K562 (cell line): ENCODE data around the gene OSCP1. TPM values are rescaled to one million over a fixed set of nuclear protein-coding genes. Genes with fewer than 3 reads are reported as not detected.

ENCODE experiments used
- CCNT2 ChIP-seq: IDR thresholded peaks from 2 replicates; pipeline ENCODE4 v1.6.1; 2011; ENCODE audit warnings: borderline replicate concordance, low read depth, mild to moderate bottlenecking, moderate library complexity, mixed read lengths, low read length; ENCODE audit not compliant: insufficient read length; ENCODE audit errors: extremely low read depth
- GTF2E2 ChIP-seq: fragments of 200-800 bp; sonication (Bioruptor generic); IDR thresholded peaks from 2 replicates; pipeline ENCODE4 v1.6.1; 2016; ENCODE audit warnings: missing genetic modification characterization, missing compliant biosample characterization
- SOX6 ChIP-seq: fragments of 450-650 bp; IDR thresholded peaks from 2 replicates; pipeline ENCODE4 v1.6.1; 2014; ENCODE audit warnings: mild to moderate bottlenecking
- SRSF1 ChIP-seq: fragments of 200-400 bp; formaldehyde crosslinking; IDR thresholded peaks from 2 replicates; pipeline ENCODE4 v1.6.1; 2017; ENCODE audit warnings: mild to moderate bottlenecking, low read depth, low read length, moderate library complexity
- ZNF589 ChIP-seq: fragments of 200-800 bp; sonication (Bioruptor generic); IDR thresholded peaks from 2 replicates; pipeline ENCODE4 v1.6.1; 2016; ENCODE audit warnings: low read depth, missing genetic modification characterization, missing compliant biosample characterization
- polyA plus RNA-seq, 8 experiments: library from polyadenylated mRNA; depleted of rRNA in 4 of 8; stranded (reverse) in 5 of 8; unstranded in 3 of 8; fragments of >200 nt; fragmentation: Nextera tagmentation in 2 of 8; fragmentation: Illumina TruSeq in 1 of 8; extraction: Ambion mirVana in 2 of 8; extraction: Trizol in 1 of 8; gene quantifications; 2 replicates each; pipeline versions ENCODE4 v1.2.1 to v1.2.3, GENCODE V29; 2011 to 2014; ENCODE audit warnings: inconsistent platforms in 1 of 8, missing spikeins in 1 of 8
- total RNA-seq, 7 experiments: library from RNA; depleted of rRNA in 6 of 7; stranded (reverse); fragments of >200 nt in 6 of 7; fragmentation: Illumina TruSeq in 2 of 7; extraction: Trizol in 2 of 7; gene quantifications; 2 replicates each; pipeline versions ENCODE4 v1.2.1 to v1.2.3, GENCODE V29; 2011 to 2021; ENCODE audit warnings: low replicate concordance in 1 of 7
- TF ChIP-seq, protein P1 (sequence below): fragments of 450-650 bp; conservative IDR thresholded peaks from 2 replicates; pipeline ENCODE4 v1.6.1; 2016; ENCODE audit warnings: missing genetic modification characterization, low read depth, mild to moderate bottlenecking, missing compliant biosample characterization, moderate library complexity
- TF ChIP-seq, protein P2 (sequence below): fragments of 450-650 bp; IDR thresholded peaks from 2 replicates; pipeline ENCODE4 v1.6.1; 2016
- TF ChIP-seq, protein P3 (sequence below), 2 experiments: IDR thresholded peaks; 2 replicates each; pipeline ENCODE4 v1.6.1; 2012; ENCODE audit warnings: improper control_type of control experiment in 2 of 2, low read depth in 2 of 2, low read length in 2 of 2, borderline replicate concordance in 1 of 2
- TF ChIP-seq, protein P4 (sequence below): sonication (generic); formaldehyde crosslinking; IDR thresholded peaks from 2 replicates; pipeline ENCODE4 v1.8.1; 2023; ENCODE audit warnings: mild to moderate bottlenecking, missing genetic modification reagents
- TF ChIP-seq, protein P5 (sequence below), 2 experiments: fragments of 450-650 bp; formaldehyde crosslinking in 1 of 2; IDR thresholded peaks; 2 replicates each; pipeline versions ENCODE4 v1.4.0 to v1.6.1; 2014 to 2020; ENCODE audit warnings: mild to moderate bottlenecking in 2 of 2, borderline replicate concordance in 1 of 2, low read depth in 1 of 2

The OSCP1 gene
- total and polyA plus RNA-seq, 9 of the 15 experiments (the other 6 are each of a cell fraction or from before 2014, with no cell fraction given), result 0.15 to 0.40 (median 0.33) TPM; not detected in 5

DNA sequence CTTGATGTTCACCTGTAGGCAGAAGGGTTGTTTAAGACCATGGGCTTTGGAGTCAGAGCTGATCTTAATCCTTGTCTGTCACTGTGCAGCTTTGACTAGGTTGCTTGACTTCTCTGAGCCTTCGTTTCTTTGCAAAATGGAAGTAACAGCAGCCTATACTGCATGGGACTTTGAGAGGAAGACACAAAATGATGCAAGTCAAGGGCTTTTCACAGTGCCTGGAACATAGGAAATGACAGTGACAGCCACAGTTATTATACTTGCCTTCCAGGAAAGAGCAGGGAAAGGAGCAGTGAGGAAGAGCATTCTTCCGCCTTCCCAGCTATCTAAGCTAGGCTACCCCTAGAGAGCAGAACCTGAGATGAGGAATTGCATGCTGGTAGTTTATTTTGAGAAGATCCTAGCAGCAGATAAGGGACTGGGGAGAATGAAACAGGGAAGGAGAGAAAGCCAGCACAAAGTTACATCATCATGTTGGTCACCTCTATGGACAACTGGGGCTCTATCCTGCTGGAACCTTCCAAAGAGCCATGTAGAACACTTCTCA, 29.3 kb upstream of the OSCP1 start (continued):
- TF ChIP-seq, protein P1, sequence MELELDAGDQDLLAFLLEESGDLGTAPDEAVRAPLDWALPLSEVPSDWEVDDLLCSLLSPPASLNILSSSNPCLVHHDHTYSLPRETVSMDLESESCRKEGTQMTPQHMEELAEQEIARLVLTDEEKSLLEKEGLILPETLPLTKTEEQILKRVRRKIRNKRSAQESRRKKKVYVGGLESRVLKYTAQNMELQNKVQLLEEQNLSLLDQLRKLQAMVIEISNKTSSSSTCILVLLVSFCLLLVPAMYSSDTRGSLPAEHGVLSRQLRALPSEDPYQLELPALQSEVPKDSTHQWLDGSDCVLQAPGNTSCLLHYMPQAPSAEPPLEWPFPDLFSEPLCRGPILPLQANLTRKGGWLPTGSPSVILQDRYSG (tag), result no peak
- peak; percentile 37; the same call in 1 of the 2 replicates for TF ChIP-seq SOX6
- TF ChIP-seq, protein P2, sequence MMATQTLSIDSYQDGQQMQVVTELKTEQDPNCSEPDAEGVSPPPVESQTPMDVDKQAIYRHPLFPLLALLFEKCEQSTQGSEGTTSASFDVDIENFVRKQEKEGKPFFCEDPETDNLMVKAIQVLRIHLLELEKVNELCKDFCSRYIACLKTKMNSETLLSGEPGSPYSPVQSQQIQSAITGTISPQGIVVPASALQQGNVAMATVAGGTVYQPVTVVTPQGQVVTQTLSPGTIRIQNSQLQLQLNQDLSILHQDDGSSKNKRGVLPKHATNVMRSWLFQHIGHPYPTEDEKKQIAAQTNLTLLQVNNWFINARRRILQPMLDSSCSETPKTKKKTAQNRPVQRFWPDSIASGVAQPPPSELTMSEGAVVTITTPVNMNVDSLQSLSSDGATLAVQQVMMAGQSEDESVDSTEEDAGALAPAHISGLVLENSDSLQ, result no peak
- TF ChIP-seq ZNF589, result 0 out of 2 replicates have a peak, but pooled peaks have one; percentile 34
- TF ChIP-seq GTF2E2 (tag), result no peak
- TF ChIP-seq, protein P3, sequence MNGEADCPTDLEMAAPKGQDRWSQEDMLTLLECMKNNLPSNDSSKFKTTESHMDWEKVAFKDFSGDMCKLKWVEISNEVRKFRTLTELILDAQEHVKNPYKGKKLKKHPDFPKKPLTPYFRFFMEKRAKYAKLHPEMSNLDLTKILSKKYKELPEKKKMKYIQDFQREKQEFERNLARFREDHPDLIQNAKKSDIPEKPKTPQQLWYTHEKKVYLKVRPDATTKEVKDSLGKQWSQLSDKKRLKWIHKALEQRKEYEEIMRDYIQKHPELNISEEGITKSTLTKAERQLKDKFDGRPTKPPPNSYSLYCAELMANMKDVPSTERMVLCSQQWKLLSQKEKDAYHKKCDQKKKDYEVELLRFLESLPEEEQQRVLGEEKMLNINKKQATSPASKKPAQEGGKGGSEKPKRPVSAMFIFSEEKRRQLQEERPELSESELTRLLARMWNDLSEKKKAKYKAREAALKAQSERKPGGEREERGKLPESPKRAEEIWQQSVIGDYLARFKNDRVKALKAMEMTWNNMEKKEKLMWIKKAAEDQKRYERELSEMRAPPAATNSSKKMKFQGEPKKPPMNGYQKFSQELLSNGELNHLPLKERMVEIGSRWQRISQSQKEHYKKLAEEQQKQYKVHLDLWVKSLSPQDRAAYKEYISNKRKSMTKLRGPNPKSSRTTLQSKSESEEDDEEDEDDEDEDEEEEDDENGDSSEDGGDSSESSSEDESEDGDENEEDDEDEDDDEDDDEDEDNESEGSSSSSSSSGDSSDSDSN (IDR thresholded peaks at IDR 0.05; ENCODE audit: borderline replicate concordance in 1 of 2, low read depth in 2 of 2, low read length in 2 of 2), result no peak
- TF ChIP-seq CCNT2, result no peak
- TF ChIP-seq SRSF1, result no peak
- TF ChIP-seq, protein P4, sequence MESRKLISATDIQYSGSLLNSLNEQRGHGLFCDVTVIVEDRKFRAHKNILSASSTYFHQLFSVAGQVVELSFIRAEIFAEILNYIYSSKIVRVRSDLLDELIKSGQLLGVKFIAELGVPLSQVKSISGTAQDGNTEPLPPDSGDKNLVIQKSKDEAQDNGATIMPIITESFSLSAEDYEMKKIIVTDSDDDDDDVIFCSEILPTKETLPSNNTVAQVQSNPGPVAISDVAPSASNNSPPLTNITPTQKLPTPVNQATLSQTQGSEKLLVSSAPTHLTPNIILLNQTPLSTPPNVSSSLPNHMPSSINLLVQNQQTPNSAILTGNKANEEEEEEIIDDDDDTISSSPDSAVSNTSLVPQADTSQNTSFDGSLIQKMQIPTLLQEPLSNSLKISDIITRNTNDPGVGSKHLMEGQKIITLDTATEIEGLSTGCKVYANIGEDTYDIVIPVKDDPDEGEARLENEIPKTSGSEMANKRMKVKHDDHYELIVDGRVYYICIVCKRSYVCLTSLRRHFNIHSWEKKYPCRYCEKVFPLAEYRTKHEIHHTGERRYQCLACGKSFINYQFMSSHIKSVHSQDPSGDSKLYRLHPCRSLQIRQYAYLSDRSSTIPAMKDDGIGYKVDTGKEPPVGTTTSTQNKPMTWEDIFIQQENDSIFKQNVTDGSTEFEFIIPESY (CRISPR knock-in tag), result no peak
- TF ChIP-seq, protein P5, sequence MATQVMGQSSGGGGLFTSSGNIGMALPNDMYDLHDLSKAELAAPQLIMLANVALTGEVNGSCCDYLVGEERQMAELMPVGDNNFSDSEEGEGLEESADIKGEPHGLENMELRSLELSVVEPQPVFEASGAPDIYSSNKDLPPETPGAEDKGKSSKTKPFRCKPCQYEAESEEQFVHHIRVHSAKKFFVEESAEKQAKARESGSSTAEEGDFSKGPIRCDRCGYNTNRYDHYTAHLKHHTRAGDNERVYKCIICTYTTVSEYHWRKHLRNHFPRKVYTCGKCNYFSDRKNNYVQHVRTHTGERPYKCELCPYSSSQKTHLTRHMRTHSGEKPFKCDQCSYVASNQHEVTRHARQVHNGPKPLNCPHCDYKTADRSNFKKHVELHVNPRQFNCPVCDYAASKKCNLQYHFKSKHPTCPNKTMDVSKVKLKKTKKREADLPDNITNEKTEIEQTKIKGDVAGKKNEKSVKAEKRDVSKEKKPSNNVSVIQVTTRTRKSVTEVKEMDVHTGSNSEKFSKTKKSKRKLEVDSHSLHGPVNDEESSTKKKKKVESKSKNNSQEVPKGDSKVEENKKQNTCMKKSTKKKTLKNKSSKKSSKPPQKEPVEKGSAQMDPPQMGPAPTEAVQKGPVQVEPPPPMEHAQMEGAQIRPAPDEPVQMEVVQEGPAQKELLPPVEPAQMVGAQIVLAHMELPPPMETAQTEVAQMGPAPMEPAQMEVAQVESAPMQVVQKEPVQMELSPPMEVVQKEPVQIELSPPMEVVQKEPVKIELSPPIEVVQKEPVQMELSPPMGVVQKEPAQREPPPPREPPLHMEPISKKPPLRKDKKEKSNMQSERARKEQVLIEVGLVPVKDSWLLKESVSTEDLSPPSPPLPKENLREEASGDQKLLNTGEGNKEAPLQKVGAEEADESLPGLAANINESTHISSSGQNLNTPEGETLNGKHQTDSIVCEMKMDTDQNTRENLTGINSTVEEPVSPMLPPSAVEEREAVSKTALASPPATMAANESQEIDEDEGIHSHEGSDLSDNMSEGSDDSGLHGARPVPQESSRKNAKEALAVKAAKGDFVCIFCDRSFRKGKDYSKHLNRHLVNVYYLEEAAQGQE (IDR thresholded peaks at IDR 0.05; ENCODE audit: borderline replicate concordance), result no peak; the same call in 1 of the 2 replicates
- TF ChIP-seq, protein P5 (CRISPR knock-in tag; IDR thresholded peaks at IDR 0.05; ENCODE audit: low read depth), result no peak
